Measurements from ENCODE around the gene COL27A1.

The COL27A1 gene

DNA sequence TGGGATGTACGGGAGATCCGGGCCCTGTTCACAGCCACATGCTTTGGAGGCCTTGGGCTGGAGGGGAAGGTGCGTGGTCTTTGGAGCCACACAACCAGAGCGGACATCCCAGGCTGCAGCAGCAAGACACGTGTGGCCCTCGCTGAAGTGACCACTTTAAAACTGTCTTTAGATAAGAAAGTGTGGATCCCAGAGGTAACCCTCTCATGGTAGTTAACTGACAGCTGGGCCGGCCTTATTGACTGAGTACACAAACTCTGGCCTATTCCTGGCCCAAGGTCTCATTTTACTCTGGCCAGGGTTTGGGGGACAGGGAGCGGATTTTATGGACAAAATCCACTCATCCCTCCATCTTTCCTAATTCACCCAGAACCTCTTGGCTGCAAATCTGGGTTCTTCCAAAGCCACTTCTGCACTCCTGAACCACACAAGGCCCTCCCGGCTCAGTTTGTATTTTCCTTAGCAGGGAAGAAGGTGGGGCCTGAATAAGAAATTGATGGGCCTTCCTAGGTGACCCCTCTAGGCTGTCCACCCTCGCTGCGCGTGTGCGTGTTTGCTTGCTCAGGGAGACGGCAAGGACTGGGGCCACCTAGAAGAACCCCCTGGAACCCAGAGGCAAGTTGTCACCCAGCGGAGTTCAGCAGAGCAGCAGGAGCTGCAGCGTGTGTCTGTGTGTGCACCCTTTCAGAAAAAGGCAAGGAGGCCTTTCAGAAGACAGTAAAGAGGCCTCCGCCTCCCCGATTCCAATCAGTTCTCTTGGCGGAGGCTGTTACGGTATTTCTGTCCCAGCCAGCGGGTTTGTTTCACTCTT is 94.3 kb downstream of the COL27A1 start:
- no peak for DNase-seq

DNA sequence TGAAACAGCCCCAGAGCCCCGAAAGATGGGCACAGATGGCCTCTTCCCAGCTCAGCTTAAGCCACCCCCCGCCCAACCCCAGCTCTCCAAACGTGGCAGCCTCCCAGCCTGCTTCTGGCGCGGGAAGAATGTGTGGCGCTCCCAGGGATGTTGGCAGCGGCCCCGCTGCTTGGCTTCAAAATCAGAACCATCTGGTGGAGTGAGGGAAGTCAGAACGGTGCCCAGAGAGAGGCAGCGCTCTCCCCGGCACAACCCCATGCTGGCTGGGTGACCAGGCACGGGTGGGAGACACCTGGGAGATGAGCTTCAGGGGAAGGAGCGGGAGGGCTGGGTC is 94.9 kb downstream of the COL27A1 start:
- DNase-seq, result no peak

DNA sequence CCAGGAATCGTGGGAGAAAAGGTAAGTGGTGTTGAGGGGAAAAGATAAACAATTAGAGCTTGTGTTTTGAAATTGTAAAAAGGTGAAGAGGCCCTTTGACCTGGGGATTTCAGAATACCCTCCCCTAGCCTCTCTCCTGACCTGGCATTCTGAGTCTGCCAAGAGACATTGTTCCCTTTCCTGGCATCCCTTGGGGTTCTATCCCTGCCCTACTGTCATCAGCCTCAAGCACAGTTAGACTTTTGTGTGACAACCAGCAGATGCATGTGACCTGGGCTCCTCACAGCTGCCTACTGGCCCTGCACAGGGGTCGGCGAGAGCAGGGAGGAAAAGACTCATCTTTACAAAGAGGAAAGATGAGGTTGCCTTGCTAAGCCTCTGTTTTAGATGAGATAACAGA is 95.3 kb downstream of the COL27A1 start:
- DNase-seq, result no peak

DNA sequence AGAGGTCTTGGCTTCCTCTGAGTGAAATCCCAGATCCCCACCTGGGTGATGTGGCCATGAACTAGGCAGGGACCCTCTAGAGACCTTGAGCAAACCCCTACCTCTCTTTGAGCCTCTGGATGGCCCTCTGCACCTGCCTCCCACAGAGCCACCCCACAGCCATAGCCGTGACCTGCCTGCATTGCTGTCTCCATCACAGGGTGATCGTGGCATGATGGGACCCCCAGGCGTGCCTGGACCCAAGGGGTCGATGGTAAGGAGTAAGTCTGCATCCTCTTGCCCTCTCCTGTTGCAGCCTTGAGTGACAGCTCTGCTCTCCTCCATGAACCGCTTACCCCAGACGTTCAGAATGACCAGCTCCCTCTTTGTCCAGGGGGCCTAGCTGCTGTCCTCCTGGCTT is 97.1 kb downstream of the COL27A1 start:
- DNase-seq, result no peak

DNA sequence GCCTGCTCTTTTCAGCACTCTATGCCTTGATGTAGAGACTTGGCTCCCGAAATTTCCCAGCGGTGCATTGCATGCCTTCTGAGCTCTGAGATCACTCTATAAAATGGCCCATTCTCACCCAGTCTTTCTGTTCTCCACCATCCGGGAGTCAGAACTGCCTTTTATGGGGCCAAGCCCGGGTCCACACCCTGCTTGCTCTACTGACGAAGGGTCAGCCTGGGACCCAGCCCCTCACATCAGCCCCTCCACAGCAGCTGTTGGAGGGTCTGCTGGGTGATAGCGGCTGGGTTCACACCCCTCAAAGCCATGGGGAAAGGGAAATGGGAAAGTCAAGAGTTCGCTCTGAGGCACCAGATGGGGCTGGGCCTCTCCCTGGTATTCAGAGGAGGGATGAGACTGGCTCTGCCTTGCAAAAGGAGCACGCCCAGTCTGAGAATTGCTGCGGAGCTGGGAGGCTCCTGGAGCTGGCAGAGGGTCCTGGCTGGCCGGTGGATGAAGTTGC is 101.5 kb downstream of the COL27A1 start:
- DNase-seq, result no peak

DNA sequence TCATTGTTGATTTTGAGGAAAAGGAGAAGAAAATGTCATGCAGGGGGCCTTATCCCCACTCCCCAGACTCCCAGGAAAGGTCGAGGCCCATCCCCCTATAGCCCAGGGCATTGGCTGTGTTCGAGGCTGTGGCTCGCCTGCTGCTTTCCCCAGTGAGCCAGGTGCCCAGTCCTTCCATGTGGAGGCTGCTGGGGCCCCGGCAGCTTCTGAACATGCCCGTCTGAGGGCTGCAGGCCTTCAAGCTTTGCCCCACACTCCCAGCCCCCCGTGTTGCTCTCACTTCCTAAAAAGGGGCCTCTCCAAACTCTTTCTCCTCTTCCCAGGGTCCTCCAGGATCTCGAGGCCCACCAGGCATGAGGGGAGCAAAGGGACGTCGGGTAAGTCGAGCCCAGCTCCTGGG is 102.9 kb downstream of the COL27A1 start:
- no peak for DNase-seq

DNA sequence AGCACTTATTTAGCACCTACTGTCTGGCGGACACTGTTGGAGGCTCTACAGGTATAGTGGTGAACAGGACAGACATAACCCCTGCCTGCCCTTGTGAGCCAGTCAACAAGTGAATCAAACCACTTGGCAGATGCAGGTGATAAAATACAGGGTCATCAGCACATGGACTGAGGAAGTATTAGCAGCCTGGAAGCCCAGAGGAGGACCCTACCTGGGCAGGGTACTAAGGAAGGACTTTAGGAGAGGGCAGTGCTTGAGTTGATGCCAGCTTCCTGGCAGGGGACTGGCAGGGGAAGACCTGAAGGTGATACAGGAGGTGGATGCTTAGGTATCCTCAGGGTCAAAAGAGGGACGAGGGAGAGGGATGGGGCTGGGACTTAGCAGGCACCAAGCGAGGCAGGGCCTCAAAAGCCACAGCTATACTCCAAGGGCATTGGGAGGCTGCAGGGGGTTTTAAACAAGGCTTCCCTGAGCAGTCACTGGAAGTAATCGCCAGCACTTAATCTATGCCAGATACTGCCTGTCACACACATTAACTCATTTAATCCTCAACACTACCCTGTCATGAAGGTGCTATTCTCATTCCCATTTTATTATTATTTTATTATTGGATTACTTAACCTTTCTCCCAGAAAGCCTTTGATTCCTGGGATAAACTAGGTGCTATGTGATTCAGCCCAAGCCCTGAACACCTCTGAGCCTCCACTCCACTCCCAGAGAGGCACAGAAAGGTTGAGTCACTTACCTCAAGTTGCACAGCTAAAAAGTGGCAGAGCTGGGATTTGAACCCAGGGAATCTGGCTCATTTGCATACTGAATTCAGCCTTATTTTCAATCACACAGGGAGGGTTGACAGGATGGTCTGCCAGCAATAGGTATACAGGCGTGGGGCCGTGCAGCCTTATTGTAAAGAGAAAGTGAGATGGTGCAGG is 103.8 kb downstream of the COL27A1 start:
- DNase-seq, result no peak

DNA sequence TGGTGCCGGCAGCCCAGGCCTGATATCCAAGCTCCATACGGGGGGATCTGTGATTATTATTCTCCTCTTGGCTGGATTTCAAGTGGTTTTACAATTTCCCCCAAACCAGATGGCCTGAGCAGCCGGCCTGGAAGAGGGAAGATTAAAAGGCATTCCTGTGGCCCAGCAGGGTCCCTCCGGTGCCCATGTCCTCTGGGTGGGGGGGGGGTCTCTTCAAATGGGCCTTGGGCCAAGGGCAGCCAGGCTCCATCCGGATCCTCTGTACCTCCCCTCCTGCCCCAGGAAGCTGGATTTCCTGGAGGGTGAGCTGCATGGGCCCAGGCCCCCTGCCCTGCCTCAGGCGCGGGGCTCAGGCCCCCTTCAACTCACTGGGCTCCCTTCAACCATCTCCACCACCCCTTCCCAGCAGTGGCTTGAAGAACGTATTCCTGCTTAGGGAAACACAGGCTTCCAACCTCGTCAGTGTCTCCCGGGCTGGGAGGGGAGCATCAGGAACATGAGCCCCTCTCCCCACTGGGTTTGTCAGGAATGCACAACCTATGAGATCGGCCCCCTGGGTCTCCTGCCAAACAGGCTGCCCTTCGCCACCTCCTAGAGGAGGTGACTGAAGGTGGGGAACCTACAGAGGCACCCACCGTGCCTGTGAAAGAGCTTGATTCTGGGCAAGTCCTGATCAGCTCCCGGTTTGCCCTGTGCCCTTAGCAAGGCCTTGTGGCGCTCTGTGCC is 104.6 kb downstream of the COL27A1 start:
- no peak for DNase-seq

DNA sequence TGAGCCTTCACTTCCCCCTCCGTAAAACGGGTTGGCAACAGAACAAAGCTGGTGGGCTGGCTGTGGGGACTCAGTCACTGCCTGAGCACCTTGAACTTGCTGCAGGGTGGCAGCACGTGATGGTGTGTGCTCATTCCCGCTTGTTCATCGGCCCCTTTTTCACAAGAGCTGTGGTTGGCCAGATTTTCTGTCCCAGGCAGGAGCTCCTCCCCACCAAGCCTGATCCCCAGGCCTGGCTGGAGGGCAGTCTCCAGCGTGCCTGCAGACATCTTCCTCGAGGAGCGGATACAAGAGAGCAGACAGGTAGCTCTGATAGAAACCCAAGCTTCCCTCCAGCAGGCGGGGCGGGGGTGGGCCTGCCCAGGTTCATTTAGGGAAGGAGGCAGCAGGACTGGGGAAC is 105.7 kb downstream of the COL27A1 start:
- DNase-seq, result no peak

DNA sequence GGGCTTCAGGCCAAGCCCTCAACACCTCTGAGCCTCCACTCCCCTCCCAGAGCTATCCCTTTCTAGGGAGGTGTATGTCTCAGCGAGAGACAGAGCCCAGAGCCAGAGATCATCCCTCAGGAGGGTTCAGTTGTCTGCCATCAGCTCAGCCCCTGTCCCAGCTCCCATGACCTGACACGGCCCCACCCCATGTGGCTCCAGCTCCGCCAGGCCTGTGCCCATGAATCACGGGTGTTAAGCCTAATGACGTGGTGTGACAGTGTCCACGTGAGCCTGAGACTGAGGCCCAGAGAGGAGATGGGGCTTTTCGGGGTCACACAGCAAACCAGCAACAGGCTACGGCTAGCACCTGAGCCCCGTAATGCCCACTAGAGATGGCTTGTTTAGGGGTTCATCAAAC is 106.7 kb downstream of the COL27A1 start:
- no peak for DNase-seq

DNA sequence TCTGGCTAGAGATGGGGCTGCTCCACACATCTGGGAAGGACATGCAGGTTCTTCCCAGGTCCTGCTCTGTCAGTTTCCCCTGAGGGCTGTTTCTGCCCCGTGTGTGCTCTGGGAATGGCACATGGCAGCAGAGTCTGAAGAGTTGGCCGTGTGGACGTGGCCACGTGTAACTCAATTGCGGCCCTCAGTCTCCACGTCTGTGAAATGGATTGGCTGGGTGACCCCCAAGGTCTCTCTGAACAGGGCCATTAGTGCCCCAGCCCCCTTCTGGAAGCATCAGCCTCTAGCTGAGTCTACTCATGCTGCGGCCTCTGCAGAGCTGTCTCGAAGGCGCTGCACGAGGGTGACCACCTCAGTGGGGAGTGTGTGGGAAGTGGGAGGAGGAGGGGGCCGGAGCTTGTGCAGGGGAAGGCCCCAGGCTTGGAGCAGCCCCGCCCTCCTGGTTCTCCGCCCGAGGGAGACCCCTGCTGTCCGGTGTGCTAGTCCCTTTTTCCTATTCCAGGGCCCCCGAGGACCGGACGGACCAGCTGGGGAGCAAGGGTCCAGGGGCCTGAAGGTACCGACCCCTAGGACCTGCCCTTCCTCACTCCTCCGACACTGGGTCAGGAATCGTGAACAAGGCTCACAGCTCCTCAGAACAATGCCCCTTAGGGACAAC is 108.6 kb downstream of the COL27A1 start:
- DNase-seq, result no peak

DNA sequence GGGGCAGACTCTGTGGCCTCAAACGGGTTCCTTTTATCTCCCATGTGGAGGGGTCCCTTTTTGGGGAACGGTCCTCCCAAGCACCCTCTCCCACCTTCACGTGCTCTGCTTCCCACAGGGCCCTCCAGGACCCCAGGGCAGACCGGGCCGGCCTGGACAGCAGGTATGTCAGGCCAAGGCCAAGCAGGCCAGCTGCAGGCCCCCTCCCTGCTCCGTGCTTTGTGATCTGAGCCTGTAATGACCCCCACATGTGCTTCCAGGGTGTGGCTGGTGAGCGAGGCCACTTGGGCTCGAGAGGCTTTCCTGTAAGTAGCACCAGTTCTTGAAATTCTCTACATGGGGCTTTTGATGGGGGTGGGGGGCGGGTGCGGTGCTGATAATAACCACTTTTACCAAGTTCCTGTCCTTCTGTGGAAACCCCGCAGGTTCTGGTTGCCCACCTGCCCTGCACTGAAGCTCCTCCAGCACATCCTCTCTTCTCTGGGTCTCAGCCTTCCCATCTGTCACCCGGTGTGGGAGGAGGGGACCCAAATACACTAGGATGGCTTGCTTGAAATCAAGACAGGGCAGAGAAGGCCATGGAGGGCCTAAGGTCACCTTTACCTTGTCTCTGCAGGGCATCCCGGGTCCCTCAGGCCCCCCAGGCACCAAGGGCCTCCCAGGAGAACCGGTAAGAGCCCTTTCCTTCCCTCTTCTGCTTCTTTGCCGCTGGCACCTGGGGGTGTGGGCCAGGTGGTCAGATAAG is 109.6 kb downstream of the COL27A1 start:
- no peak for DNase-seq

DNA sequence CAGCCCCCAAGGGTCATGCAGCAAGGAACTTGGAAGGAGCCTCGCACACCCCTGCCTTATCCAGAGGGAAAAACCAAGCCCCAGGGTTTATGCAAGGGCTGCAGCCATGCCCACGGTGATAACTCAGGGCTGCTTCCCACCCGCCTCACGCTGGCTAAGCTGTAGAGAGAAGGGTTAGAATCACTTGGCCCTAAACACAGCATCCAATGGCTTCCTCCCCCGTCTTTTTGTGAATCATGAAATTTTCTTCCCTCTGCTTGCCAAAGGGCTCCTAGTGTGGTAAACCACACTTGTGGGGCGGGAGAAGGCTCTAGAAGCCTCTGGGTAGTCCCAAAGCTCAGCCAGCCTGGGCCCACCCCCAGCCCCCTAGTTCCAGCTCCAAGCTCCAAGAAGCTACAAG is 111.6 kb downstream of the COL27A1 start:
- DNase-seq, result no peak

DNA sequence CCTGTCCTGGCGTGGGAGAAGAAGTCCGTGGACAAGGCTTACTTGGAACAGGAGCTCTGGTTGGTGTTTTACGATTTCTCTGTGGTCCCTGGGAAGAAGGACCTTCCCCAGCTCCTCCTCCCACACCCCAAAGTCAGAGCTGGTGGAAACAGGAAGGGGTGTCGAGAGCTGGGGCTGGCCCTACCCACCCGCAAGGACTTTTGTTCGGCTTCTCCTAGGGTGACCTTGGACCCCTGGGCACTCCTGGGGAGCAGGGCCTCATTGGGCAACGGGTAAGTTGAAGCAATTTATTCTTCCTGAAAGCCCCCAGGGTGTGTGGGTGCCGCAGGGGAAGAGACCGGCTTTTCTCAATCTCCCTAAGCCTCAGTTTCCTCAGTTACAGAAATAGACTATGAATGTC is 113.7 kb downstream of the COL27A1 start:
- no peak for DNase-seq

DNA sequence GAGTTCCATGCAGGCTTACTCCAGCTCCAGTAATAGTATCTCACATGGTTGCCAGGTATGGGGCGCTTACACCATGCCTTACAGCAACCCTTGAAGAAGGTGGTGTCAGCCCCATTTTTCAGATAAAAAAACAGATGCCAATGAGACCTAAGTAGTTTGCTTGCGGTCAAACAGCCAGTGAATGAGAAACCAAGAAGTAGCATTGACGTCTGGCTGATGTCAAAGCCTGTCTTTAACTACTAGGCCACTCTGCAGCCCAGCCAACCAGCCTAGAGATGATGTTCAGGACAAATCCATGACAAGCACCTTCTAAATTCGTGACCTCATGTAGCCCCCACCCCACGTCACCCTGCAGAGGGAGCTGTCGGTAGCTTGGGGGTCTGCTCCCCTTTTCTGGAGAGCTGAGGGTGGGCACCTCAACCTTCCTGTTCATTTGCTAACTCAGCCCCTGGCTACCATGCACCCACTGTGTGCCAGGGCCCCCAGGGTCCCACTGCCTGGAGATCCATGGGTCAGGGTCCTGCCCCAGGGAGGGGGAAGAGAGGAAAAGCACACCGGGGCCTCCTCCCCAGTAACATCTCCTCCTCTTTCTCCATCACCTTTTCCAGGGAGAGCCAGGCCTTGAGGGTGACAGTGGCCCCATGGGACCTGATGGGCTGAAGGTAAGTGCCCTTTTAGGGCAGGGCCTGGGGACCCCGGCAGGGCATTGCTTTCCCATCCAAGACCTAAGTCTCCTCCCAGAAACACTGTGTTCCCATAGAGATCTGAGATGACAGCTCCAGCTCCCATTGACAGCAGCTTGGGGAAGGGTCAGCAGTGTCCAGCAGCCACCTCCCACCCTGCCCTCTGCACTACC is 115.0 kb downstream of the COL27A1 start:
- DNase-seq, result no peak

DNA sequence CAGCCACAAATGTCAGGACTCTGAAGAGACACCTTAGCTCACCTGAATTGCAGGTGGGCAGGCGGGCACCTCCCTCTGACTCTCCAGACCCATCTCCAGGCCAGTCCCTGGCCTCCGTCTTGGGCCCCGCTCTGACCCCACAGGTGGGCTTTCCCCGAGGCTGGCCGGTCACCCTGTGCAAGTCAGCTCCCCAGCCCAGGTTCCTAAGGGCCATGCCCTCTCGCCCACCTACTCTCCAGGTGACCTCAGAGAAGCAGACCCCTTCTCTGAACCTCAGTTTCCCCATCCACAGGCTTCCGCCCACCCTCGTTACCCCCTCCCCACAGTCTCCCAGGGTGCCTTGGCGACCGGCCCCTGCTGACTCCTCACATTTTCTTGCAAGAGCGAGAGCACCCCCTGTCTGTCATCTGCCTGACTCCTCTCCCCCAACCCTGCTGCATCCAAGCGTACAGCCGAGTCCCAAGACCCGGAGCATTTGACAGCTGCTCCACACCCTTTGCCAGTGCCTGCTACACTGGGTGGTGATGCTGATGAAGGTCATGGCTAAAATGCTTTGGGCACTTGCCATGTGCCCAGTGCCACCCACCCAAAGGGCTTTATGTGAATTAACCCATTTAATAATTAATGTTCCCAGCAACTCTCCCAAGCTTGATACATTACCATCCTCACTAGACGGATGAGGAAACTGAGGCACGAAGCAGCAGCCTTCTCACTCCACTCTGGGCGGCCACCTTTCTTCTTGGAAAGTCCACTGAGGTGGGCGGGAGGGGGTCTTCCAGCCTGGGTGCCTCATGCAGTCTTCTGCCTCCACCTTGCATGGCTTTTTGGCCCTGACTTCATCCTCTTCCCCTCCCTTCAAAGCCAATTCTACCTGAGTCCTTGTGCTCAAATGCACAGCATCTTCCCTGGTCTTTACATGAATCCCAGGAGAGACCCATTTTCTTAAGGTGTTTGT is 116.5 kb downstream of the COL27A1 start:
- no peak for DNase-seq

DNA sequence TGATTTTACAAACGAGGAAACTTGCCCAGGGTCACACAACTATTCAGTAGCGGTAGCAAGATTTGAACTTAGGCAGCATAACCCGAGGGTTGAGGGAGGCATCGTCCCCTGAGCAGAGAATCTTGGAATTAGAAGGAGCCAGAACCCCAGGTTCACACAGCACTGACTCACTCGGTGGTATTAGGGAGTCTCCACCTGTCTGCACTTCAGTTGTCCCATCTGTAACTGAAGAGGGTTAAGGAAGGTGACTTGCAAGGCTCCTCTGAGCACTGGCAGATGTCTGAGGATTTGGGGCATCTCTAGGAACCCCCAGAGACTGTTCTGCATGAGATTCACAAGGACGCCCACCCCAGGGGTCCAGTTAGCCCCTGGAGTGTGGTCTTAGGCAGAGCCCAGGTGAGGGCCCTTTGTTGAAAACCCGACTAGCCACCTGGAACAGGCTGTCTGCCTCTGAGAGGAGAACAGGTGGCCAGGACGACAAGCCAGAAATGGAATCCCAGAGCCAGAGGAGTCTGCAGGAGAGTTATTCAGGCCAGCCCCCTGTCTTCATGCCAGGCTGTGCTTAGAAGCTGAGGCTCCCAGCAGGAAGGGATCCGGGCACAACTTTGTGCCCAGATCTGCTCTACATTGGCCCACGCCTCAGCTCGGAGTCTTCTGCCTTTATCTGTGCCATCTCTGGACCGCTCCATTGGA is 117.5 kb downstream of the COL27A1 start:
- DNase-seq, result no peak

DNA sequence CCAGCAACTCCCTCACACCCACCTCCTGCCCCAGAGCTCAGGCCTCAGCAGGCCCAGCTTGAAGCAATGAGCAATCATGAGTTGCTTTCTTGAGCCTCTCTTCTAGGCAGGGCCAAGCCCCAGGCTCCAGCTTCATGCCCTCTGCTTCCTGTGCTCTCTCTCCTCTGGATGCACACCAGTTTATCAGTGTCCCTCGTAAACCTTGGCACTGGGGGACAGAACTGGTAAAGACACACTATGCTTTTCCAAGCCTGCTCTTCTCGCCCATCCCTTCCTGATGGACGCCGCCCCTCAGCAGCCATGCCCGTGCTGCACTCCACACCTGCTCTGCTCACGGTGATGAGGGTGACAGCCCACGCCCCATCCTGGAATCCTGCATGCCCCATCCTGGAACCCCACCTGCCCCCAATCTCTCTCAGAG is 118.1 kb downstream of the COL27A1 start:
- no peak for DNase-seq

DNA sequence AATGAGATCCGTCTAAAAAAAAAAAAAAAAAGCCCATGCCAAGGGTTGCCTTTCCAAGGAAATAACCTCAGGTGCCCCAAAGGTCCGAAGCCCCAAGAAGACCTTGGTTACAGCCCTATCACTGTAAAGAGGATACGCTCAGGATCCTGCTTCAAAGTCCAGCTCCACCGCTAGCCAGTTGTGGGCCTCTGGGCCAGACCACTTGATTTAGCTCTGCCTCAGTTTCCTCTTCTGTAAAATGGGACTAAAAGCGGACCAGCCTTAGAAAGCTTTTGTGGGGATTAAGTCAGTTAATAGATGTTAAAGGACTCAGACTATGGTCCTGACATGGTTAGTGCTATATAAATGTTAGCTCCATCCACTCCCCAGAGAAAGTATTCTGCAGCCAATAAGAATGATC is 118.9 kb downstream of the COL27A1 start:
- DNase-seq, result no peak

Data from CD4-positive, alpha-beta T cell treated with Interferon gamma for 1 hour (primary cell).